HEK293 (cell line): Measurements from ENCODE around the gene ACER3.

Experiments
- CTCF ChIP-seq: fragments of 450-650 bp; formaldehyde crosslinking; IDR thresholded peaks from 2 replicates; pipeline ENCODE4 v1.5.1; 2016; ENCODE audit warnings: missing biosample characterization, missing genetic modification characterization
- KLF17 ChIP-seq: fragments of 450-650 bp; formaldehyde crosslinking; IDR thresholded peaks from 2 replicates; pipeline ENCODE4 v1.5.1; 2016; ENCODE audit warnings: missing biosample characterization, missing genetic modification characterization
- MEIS1 ChIP-seq: sonication (generic); formaldehyde crosslinking; IDR thresholded peaks from 2 replicates; pipeline ENCODE4 v1.8.1; 2022; ENCODE audit warnings: missing genetic modification reagents, mild to moderate bottlenecking, borderline replicate concordance
- REST ChIP-seq: fragments of 450-650 bp; formaldehyde crosslinking; IDR thresholded peaks from 2 replicates; pipeline ENCODE4 v1.5.1; 2016; ENCODE audit warnings: missing biosample characterization, missing genetic modification characterization
- ZBTB11 ChIP-seq: fragments of 450-650 bp; formaldehyde crosslinking; conservative IDR thresholded peaks from 2 replicates; pipeline ENCODE4 v1.5.1; 2016; ENCODE audit warnings: low read depth, missing biosample characterization, missing genetic modification characterization
- ZBTB21 ChIP-seq: fragments of 450-650 bp; formaldehyde crosslinking; IDR thresholded peaks from 2 replicates; pipeline ENCODE4 v1.5.1; 2017; ENCODE audit warnings: missing biosample characterization, missing genetic modification characterization
- ZFP41 ChIP-seq: fragments of 450-650 bp; formaldehyde crosslinking; IDR thresholded peaks from 2 replicates; pipeline ENCODE4 v1.5.1; 2016; ENCODE audit warnings: missing biosample characterization, missing genetic modification characterization, borderline replicate concordance
- ZNF121 ChIP-seq: fragments of 450-650 bp; formaldehyde crosslinking; IDR thresholded peaks from 2 replicates; pipeline ENCODE4 v1.5.1; 2016; ENCODE audit warnings: missing biosample characterization, missing genetic modification characterization
- ZNF138 ChIP-seq: fragments of 450-650 bp; formaldehyde crosslinking; IDR thresholded peaks from 2 replicates; pipeline ENCODE4 v1.5.1; 2016; ENCODE audit warnings: missing biosample characterization, missing genetic modification characterization, borderline replicate concordance
- ZNF184 ChIP-seq: fragments of 450-650 bp; IDR thresholded peaks from 2 replicates; pipeline ENCODE4 v1.5.1; 2018; ENCODE audit warnings: missing biosample characterization, mild to moderate bottlenecking, missing genetic modification characterization
- ZSCAN18 ChIP-seq: fragments of 450-650 bp; formaldehyde crosslinking; IDR thresholded peaks from 2 replicates; pipeline ENCODE4 v1.5.1; 2016; ENCODE audit warnings: missing biosample characterization, missing genetic modification characterization
- TF ChIP-seq, protein P1 (sequence below): fragments of 450-650 bp; formaldehyde crosslinking; IDR thresholded peaks from 2 replicates; pipeline ENCODE4 v1.5.1; 2016; ENCODE audit warnings: missing biosample characterization, missing genetic modification characterization, low read depth

DNA sequence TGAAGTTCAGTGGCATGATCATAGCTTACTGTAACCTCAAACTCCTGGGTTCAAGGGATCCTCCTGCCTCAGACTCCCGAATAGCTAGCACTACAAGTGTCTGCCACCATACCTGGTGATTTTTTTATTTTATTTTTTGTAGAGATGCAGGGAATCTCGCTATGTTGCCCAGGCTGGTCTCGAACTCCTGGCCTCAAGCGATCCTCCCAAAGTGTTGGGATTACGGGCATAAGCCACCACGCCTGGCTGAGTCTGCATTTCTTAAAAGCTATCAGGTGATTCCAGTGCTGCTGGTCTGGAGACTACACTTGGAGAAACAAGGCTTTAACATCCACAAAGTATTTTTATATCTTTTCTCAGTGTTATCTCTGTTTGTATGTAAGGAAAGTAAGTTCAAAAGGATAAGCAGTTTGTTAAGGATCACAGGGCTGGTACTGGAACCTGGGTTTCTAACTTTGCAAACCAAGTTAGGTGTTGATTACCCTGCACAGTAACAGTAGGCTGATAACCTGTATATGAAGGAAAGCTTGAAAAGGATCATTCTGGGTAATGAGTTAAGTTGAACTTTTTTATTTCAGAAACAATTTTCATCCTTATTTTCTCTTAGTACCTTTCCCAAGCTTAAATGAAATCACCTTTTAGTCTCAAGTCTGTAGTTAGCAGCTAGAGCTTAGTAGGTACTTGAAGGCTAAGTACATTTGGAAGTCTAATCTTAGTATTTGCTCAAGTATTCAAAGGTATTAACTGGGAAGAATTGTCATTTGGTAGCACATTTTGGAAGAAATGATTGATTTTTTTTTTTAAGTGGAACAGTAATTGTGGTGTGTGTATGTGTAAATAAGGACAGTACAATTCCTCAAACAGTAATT, 12.5 kb downstream of the ACER3 start:
- TF ChIP-seq ZSCAN18 (tag by site-specific recombination) (no peak), ZBTB21 (tag by site-specific recombination) (no peak), MEIS1 (CRISPR knock-in tag) (no peak), CTCF (tag by site-specific recombination) (no peak), ZBTB11 (no peak), ZNF184 (no peak), ZFP41 (tag by site-specific recombination) (no peak), ZNF121 (no peak), ZNF138 (tag by site-specific recombination) (no peak), REST (tag by site-specific recombination) (no peak), KLF17 (tag by site-specific recombination) (no peak)
- TF ChIP-seq, protein P1, sequence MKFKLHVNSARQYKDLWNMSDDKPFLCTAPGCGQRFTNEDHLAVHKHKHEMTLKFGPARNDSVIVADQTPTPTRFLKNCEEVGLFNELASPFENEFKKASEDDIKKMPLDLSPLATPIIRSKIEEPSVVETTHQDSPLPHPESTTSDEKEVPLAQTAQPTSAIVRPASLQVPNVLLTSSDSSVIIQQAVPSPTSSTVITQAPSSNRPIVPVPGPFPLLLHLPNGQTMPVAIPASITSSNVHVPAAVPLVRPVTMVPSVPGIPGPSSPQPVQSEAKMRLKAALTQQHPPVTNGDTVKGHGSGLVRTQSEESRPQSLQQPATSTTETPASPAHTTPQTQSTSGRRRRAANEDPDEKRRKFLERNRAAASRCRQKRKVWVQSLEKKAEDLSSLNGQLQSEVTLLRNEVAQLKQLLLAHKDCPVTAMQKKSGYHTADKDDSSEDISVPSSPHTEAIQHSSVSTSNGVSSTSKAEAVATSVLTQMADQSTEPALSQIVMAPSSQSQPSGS (tag by site-specific recombination): no peak
